GM18951 (cell line): Measurements from ENCODE around the gene GNB2.

Source experiments
- POLR2A ChIP-seq: IDR thresholded peaks from 4 replicates; pipeline ENCODE4 v1.6.1; 2011; ENCODE audit warnings: mild to moderate bottlenecking; ENCODE audit not compliant: insufficient read length, insufficient read depth; ENCODE audit errors: extremely low read depth
- in situ Hi-C: fragments of 300-500 bp; cut with MboI; formaldehyde crosslinking; loops from one replicate; pipeline ENCODE4 v1.12.0; 2022; ENCODE audit warnings: low sequenced_read_pairs, mixed read lengths, inconsistent platforms; ENCODE audit not compliant: unreplicated experiment

GNB2 gene

GRCh38 chr7:100673942-100674410 lies 436 bp downstream of the GNB2 start:
- peak; percentile 46 for TF ChIP-seq POLR2A
- in situ Hi-C loops = no loop called here

DNA sequence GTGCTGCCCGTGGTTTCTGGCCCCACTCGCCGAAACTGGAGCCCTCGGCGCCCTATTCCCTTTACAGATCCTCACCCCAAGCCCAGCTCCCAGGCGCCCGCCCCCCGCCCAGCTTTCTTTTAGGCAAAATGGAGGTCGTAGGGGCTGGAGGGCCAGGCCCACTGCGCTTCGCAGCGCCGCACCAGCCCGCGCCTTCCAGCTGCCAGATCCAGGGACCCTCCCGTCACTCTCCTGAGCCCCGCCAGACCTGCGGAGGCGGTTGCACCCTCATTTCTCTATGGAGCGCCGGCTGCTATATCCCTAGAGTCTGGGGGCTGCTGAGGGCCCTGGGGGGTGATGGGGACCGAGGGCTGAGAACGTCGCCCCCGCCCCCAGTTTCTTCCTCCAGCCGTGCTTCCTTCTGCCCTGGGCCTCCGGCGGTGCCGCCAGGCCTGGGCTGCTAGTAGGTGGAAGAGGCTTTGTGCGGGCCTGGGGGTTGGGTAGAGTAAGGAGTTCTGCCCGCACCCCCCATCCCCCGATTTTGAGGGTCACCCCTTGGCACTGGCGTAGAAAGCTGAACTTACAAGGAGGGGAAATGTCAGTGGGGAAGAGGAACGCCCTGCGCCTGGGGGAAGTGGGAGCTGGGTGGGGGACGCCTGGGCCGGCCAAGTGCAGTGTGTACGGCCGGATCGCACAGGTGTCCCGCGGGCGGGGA lies 1.0 kb downstream of the GNB2 start:
- no peak for TF ChIP-seq POLR2A
- in situ Hi-C loops = no loop called here

DNA sequence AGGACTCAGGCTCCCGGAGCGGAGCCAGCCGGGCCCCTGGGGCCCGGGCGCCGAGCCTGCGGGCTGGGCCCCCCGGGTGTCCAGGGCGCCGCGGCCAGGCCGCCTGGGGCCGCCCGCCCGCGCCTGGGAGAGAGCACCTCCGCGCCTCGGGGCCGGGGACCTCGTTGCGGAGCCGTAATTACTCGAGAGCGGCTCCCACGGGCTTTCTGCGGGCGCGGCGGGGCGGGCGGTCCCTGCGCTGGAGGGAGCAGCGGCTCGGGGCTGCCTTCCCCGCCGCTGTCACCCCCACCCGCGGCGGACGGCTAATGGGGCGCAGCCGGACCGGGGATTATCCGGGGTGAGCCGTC lies 1.5 kb downstream of the GNB2 start:
- in situ Hi-C loops = no loop called here
- no peak for TF ChIP-seq POLR2A

- in situ Hi-C loops = no loop called here
- peak; percentile 32 for TF ChIP-seq POLR2A
Observed at GRCh38 chr7:100675581-100676350, 2.2 kb downstream of the GNB2 start.

GRCh38 chr7:100676501-100677306 lies 3.2 kb downstream of the GNB2 start:
- in situ Hi-C loops = no loop called here
- no peak for TF ChIP-seq POLR2A

DNA sequence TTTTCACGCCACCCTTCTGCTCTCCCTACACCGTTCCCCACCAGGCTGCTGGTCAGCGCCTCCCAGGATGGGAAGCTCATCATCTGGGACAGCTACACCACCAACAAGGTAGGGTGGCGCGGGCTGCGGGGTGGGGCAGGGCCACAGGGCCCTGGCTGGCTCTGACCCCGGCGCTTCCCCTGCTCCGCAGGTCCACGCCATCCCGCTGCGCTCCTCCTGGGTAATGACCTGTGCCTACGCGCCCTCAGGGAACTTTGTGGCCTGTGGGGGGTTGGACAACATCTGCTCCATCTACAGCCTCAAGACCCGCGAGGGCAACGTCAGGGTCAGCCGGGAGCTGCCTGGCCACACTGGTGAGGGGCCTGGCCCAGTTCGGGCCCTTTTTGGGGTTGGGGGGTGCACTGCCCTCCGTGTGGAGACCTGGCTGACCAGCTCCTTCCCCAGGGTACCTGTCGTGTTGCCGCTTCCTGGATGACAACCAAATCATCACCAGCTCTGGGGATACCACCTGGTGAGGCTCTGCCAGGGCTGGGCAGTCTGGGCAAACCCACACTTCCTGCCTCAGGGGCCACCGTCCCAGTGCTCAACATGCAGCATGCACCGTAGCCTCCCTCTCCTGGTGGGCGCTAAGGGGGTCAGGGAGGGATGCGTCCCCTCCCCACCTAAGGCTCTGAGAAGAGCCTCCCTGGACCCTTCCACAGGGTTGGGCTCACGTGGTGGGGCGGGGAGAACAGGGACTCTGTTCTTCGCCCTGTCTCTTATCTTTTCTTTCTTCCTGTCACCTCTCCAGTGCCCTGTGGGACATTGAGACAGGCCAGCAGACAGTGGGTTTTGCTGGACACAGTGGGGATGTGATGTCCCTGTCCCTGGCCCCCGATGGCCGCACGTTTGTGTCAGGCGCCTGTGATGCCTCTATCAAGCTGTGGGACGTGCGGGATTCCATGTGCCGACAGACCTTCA lies 4.0 kb downstream of the GNB2 start:
- in situ Hi-C loops = no loop called here

DNA sequence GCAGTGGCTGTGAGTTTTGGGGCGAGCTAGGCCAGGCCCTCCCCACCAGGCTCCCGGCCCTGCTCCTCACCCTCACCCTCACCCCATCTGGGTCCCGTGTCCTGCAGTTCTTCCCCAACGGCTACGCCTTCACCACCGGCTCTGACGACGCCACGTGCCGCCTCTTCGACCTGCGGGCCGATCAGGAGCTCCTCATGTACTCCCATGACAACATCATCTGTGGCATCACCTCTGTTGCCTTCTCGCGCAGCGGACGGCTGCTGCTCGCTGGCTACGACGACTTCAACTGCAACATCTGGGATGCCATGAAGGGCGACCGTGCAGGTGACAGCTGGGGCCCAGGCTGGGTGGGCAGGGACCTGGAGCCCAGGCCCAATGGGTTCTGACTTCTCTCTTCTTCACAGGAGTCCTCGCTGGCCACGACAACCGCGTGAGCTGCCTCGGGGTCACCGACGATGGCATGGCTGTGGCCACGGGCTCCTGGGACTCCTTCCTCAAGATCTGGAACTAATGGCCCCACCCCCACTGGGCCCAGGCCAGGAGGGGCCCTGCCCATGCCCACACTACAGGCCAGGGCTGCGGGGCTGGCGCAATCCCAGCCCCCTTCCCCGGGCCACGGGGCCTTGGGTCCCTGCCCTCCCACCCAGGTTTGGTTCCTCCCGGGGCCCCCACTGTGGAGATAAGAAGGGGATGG lies 4.9 kb downstream of the GNB2 start:
- TF ChIP-seq POLR2A = no peak
- in situ Hi-C loops = no loop called here

More for the DNA sequence above, 4.0 kb downstream of the GNB2 start:
- no peak for TF ChIP-seq POLR2A

GRCh38 chr7:100679129-100679926 lies 5.8 kb downstream of the GNB2 start:
- TF ChIP-seq POLR2A = no peak
- in situ Hi-C loops = no loop called here

GRCh38 chr7:100679927-100680575 lies 6.5 kb downstream of the GNB2 start:
- TF ChIP-seq POLR2A = no peak
- in situ Hi-C loops = no loop called here

DNA sequence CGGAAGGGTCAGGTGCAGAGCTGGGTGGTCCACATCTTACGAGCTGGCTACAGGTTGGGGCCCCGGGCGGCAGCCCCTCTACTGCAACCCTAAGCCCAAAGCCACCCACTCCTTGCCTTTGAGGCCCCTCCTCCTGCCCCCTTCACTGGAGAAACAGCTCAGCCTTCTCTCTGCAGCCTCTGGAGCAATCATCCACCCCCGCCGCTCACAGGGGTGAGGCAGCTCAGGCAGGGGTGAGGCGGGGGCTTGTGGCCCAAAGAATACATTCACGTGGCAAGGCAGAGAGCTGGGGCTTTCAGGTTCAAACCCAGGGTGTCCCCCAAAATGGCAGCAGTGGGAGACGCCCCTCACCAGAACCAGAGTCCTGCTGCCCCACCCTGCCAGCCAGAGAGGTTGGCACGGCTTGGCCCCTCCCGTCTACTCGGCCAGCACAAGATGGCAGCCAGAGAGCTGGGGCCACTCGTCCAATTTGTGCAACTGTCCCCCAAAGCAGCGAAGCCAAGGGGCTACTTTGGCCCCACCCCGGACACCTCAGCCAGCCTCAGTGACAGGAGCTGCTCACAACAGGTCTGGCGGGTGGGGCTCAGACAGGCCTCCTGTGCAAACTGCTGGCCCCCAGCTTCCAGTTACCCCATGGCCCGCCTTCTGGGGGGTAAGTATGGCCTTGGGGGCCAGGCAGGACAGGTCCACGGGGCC lies 7.2 kb downstream of the GNB2 start:
- in situ Hi-C loops = no loop called here
- TF ChIP-seq POLR2A = no peak

DNA sequence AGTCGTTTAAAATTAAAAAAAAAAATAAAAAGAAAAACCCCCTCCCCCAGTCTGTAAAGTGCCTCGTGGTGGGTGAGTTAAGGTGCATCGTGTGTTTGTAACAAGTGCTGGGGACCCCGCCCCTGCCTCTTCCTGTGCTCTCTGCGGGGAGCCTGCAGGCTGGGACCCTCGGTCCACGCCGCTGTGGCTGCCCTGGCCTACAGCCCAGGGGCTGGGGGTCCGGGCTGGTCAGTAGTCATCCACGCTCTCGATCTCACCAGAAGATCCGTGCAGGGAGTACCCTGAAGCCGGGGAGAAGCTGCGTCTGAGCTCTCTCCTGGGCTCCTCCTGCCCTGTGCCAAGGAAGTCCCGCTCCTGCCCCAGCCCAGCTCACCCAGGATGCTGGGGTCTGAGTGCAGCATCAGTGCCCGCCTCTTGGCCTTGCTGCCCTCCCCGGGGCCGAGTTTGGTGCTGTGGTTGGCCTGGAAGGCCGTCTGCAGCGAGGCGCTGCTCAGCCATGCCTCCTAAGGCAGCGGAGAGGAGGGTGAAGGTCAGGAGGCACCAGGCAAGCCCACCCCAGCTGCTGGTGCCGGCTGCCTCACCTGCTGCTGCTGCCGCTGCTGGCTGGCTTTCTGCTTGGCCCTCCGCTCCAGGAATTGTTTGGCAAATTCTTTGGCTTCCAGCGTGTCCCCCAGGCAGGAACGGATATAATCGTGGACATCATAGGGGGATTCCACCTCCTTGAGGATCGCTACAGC lies 8.1 kb downstream of the GNB2 start:
- no peak for TF ChIP-seq POLR2A
- in situ Hi-C loops = no loop called here
